IPS-NIHi7 (cell line): ENCODE data around the gene EFNB2.

Experiments used
- DNase-seq: peaks from one replicate; pipeline ENCODE4 v3.0.0; 2012; ENCODE audit warnings: mixed read lengths; ENCODE audit errors: extremely low spot score

Gene EFNB2

GRCh38 chr13:106500445-106500844 lies 35.0 kb downstream of the EFNB2 start:
- no peak for DNase-seq

GRCh38 chr13:106499896-106500295 lies 35.6 kb downstream of the EFNB2 start:
- DNase-seq = no peak

GRCh38 chr13:106499113-106499512 lies 36.3 kb downstream of the EFNB2 start:
- DNase-seq = no peak

GRCh38 chr13:106498571-106498970 lies 36.9 kb downstream of the EFNB2 start:
- no peak for DNase-seq

GRCh38 chr13:106498158-106498557 lies 37.3 kb downstream of the EFNB2 start:
- DNase-seq = no peak

- DNase-seq = no peak
These were observed 38.4 kb downstream of the EFNB2 start for GRCh38 chr13:106497079-106497478.

- DNase-seq = no peak
These were observed 39.1 kb downstream of the EFNB2 start for GRCh38 chr13:106496072-106496997.

- DNase-seq = no peak
These were observed 40.5 kb downstream of the EFNB2 start for GRCh38 chr13:106494936-106495335.

GRCh38 chr13:106494506-106494905 lies 41.0 kb downstream of the EFNB2 start:
- DNase-seq = no peak

- DNase-seq = no peak
These were observed 41.8 kb downstream of the EFNB2 start for GRCh38 chr13:106493533-106494220.

- DNase-seq = no peak
These were observed 42.6 kb downstream of the EFNB2 start for GRCh38 chr13:106492588-106493475.

- DNase-seq = no peak
These were observed 43.4 kb downstream of the EFNB2 start for GRCh38 chr13:106491928-106492587.

- no peak for DNase-seq
These were observed 44.0 kb downstream of the EFNB2 start for GRCh38 chr13:106491463-106491862.

- DNase-seq = no peak
These were observed 44.7 kb downstream of the EFNB2 start for GRCh38 chr13:106490569-106491321.

- no peak for DNase-seq
These were observed 45.5 kb downstream of the EFNB2 start for GRCh38 chr13:106489849-106490568.

- DNase-seq = no peak
These were observed 46.8 kb downstream of the EFNB2 start for GRCh38 chr13:106488686-106489085.

GRCh38 chr13:106488076-106488475 lies 47.4 kb downstream of the EFNB2 start:
- DNase-seq = no peak

- DNase-seq = no peak
These were observed 48.3 kb downstream of the EFNB2 start for GRCh38 chr13:106487129-106487528.

GRCh38 chr13:106486287-106486686 lies 49.2 kb downstream of the EFNB2 start:
- DNase-seq = no peak
